Dedifferentiated amniotic fluid mesenchymal stem cell (primary cell): ENCODE results near the gene SYT5.
"Not testable (repeated sequence)": the region's sequence is repeated elsewhere in the genome, so short reads cannot be mapped to it uniquely, and the experiment has no call there.

Experiments used
- DNase-seq: peaks from one replicate; pipeline ENCODE4 v3.0.0-alpha.2; 2016; ENCODE audit errors: extremely low spot score

Gene SYT5

GRCh38 chr19:55172318-55172717 is 7.8 kb downstream of the SYT5 start:
- not testable (repeated sequence) for DNase-seq

GRCh38 chr19:55171440-55171839 is 8.6 kb downstream of the SYT5 start:
- no peak for DNase-seq

- DNase-seq = no peak
These were observed 11.0 kb downstream of the SYT5 start for GRCh38 chr19:55169136-55169535.

- DNase-seq = peak; percentile 91
These were observed 13.4 kb downstream of the SYT5 start, which contains the start of gene DNAAF3 for GRCh38 chr19:55166530-55167268. Gene DNAAF3, minus strand, starts transcription at chr19:55166613. Its CDS starts 200 bp downstream, at chr19:55166413.

- DNase-seq = no peak
These were observed 14.0 kb downstream of the SYT5 start for GRCh38 chr19:55165952-55166529.

GRCh38 chr19:55161571-55162322 is 18.3 kb downstream of the SYT5 start:
- no peak for DNase-seq

- no peak for DNase-seq
These were observed 19.1 kb downstream of the SYT5 start for GRCh38 chr19:55160986-55161365.

GRCh38 chr19:55160128-55160985 is 19.7 kb downstream of the SYT5 start:
- DNase-seq = peak; percentile 38

GRCh38 chr19:55158848-55159749 is 21.0 kb downstream of the SYT5 start:
- no peak for DNase-seq

GRCh38 chr19:55158423-55158822 is 21.7 kb downstream of the SYT5 start:
- DNase-seq = no peak

- DNase-seq = no peak
These were observed 22.8 kb downstream of the SYT5 start, which contains the start of gene TNNI3 for GRCh38 chr19:55157064-55157908. Gene TNNI3, minus strand, starts transcription at chr19:55157732. Its CDS starts 143 bp downstream, at chr19:55157589.

- no peak for DNase-seq
These were observed 23.7 kb downstream of the SYT5 start for GRCh38 chr19:55156202-55157063.

GRCh38 chr19:55155784-55156183 is 24.3 kb downstream of the SYT5 start:
- DNase-seq = not testable (repeated sequence)

GRCh38 chr19:55153652-55154264 is 26.3 kb downstream of the SYT5 start:
- no peak for DNase-seq

- DNase-seq = no peak
These were observed 28.1 kb downstream of the SYT5 start for GRCh38 chr19:55152017-55152416.

GRCh38 chr19:55149078-55150003 is 30.7 kb downstream of the SYT5 start, which contains the start of gene TNNT1:
Gene TNNT1, minus strand, starts transcription at chr19:55149206. Its CDS starts 2,049 bp downstream, at chr19:55147157.
- DNase-seq = no peak
